ENCODE data around the gene KCNJ6. TPM values are rescaled to one million over a fixed set of nuclear protein-coding genes. Genes with fewer than 3 reads are reported as not detected.
"Not testable (repeated sequence)": the region's sequence is repeated elsewhere in the genome, so short reads cannot be mapped to it uniquely, and the experiment has no call there.

Gene KCNJ6
- total RNA-seq, 2 experiments from 2014 or later: not detected

- Histone ChIP-seq H3K4me2 (ENCODE audit: low read length) (no peak overlapping the region), H2AFZ (ENCODE audit: low read length) (no peak overlapping the region), H3K4me3 (ENCODE audit: low read depth, low read length, poor library complexity, severe bottlenecking) (no peak overlapping the region), H3K27ac (ENCODE audit: low read depth, low read length, poor library complexity, severe bottlenecking) (no peak overlapping the region), H4K20me1 (ENCODE audit: insufficient read depth, low read length) (no peaks in the 10 kb centered on the region), H3K79me2 (ENCODE audit: insufficient read depth, low read depth, low read length) (no peaks in the 10 kb centered on the region), H3K36me3 (ENCODE audit: insufficient read depth, low read length) (no peaks in the 10 kb centered on the region), H3K4me1 (ENCODE audit: insufficient read depth, low read length, poor library complexity, severe bottlenecking) (no peaks in the 10 kb centered on the region), H3K9me3 (ENCODE audit: low read length) (peaks cover 10% of the 10 kb centered on the region; the same call in 1 of the 2 replicates), H3K9me2 (ENCODE audit: insufficient read depth, low read length) (no peaks in the 10 kb centered on the region)
- ChIA-PET POLR2A (no interaction called here), CTCF (ENCODE audit: unreplicated experiment) (no interaction called here)
- TF ChIP-seq CTCF (conservative IDR thresholded peaks at IDR 0.05; ENCODE audit: low read length) (no peak), EZH2phosphoT487 (IDR thresholded peaks at IDR 0.05; ENCODE audit: borderline replicate concordance, low read depth, low read length) (no peak)
- intact Hi-C loops (cut with micrococcal nuclease; ENCODE audit: unreplicated experiment): no loop called here
- no peak for DNase-seq (ENCODE audit: low spot score)
- BruUV-seq (replicated peaks): no TSS peak
Observed at GRCh38 chr21:37580666-37581065, 335.6 kb downstream of the KCNJ6 start.

- H3K27ac ChIP-seq (ENCODE audit: low read depth, low read length, poor library complexity, severe bottlenecking): no peak overlapping the region
- CTCF ChIA-PET (ENCODE audit: unreplicated experiment): no interaction called here
- no peaks in the 10 kb centered on the region for H3K9me2 ChIP-seq (ENCODE audit: insufficient read depth, low read length)
- peaks cover 10% of the 10 kb centered on the region; the same call in 1 of the 2 replicates for H3K9me3 ChIP-seq (ENCODE audit: low read length)
- no peaks in the 10 kb centered on the region for H3K4me1 ChIP-seq (ENCODE audit: insufficient read depth, low read length, poor library complexity, severe bottlenecking)
- no peaks in the 10 kb centered on the region for H3K36me3 ChIP-seq (ENCODE audit: insufficient read depth, low read length)
- no peak overlapping the region for H3K4me3 ChIP-seq (ENCODE audit: low read depth, low read length, poor library complexity, severe bottlenecking)
- DNase-seq (ENCODE audit: low spot score): no peak
- no peak overlapping the region for H2AFZ ChIP-seq (ENCODE audit: low read length)
- H3K4me2 ChIP-seq (ENCODE audit: low read length): no peak overlapping the region
- no TSS peak for BruUV-seq (replicated peaks)
- TF ChIP-seq EZH2phosphoT487 (IDR thresholded peaks at IDR 0.05; ENCODE audit: borderline replicate concordance, low read depth, low read length) (no peak), CTCF (conservative IDR thresholded peaks at IDR 0.05; ENCODE audit: low read length) (no peak)
- H4K20me1 ChIP-seq (ENCODE audit: insufficient read depth, low read length): no peaks in the 10 kb centered on the region
- POLR2A ChIA-PET: no interaction called here
- no peaks in the 10 kb centered on the region for H3K79me2 ChIP-seq (ENCODE audit: insufficient read depth, low read depth, low read length)
- intact Hi-C loops (cut with micrococcal nuclease; ENCODE audit: unreplicated experiment): no loop called here
Observed at GRCh38 chr21:37579356-37579755, 336.9 kb downstream of the KCNJ6 start.

- intact Hi-C loops (cut with micrococcal nuclease; ENCODE audit: unreplicated experiment): no loop called here
- POLR2A ChIA-PET: no interaction called here
- no peak overlapping the region for H3K4me3 ChIP-seq (ENCODE audit: low read depth, low read length, poor library complexity, severe bottlenecking)
- TF ChIP-seq CTCF (conservative IDR thresholded peaks at IDR 0.05; ENCODE audit: low read length) (no peak), EZH2phosphoT487 (IDR thresholded peaks at IDR 0.05; ENCODE audit: borderline replicate concordance, low read depth, low read length) (no peak)
- peaks cover 10% of the 10 kb centered on the region; the same call in 1 of the 2 replicates for H3K9me3 ChIP-seq (ENCODE audit: low read length)
- no peaks in the 10 kb centered on the region for H4K20me1 ChIP-seq (ENCODE audit: insufficient read depth, low read length)
- no peak overlapping the region for H3K27ac ChIP-seq (ENCODE audit: low read depth, low read length, poor library complexity, severe bottlenecking)
- no TSS peak for BruUV-seq (replicated peaks)
- no peaks in the 10 kb centered on the region for H3K36me3 ChIP-seq (ENCODE audit: insufficient read depth, low read length)
- no peaks in the 10 kb centered on the region for H3K79me2 ChIP-seq (ENCODE audit: insufficient read depth, low read depth, low read length)
- no peak for DNase-seq (ENCODE audit: low spot score)
- no peaks in the 10 kb centered on the region for H3K9me2 ChIP-seq (ENCODE audit: insufficient read depth, low read length)
- H3K4me1 ChIP-seq (ENCODE audit: insufficient read depth, low read length, poor library complexity, severe bottlenecking): no peaks in the 10 kb centered on the region
- H2AFZ ChIP-seq (ENCODE audit: low read length): no peak overlapping the region
- no peak overlapping the region for H3K4me2 ChIP-seq (ENCODE audit: low read length)
- CTCF ChIA-PET (ENCODE audit: unreplicated experiment): no interaction called here
Observed at GRCh38 chr21:37578471-37579126, 337.7 kb downstream of the KCNJ6 start.

- H3K4me1 ChIP-seq (ENCODE audit: insufficient read depth, low read length, poor library complexity, severe bottlenecking); CTCF ChIA-PET (ENCODE audit: unreplicated experiment); H3K4me3 ChIP-seq (ENCODE audit: low read depth, low read length, poor library complexity, severe bottlenecking); H3K36me3 ChIP-seq (ENCODE audit: insufficient read depth, low read length); intact Hi-C loops (cut with micrococcal nuclease; ENCODE audit: unreplicated experiment); H3K27ac ChIP-seq (ENCODE audit: low read depth, low read length, poor library complexity, severe bottlenecking); H3K79me2 ChIP-seq (ENCODE audit: insufficient read depth, low read depth, low read length); H3K4me2 ChIP-seq (ENCODE audit: low read length); H2AFZ ChIP-seq (ENCODE audit: low read length); H3K9me3 ChIP-seq (ENCODE audit: low read length); POLR2A ChIA-PET; BruUV-seq (replicated peaks); H3K9me2 ChIP-seq (ENCODE audit: insufficient read depth, low read length); DNase-seq (ENCODE audit: low spot score); H4K20me1 ChIP-seq (ENCODE audit: insufficient read depth, low read length): not testable (repeated sequence)
Observed at GRCh38 chr21:37576929-37577328, 339.3 kb downstream of the KCNJ6 start.
